Loucy (cell line): ENCODE measurements around the gene NUP50.

ENCODE experiments used
- H2AFZ ChIP-seq: fragments of 200-600 bp; sonication (generic); 2 replicates; pipeline ENCODE4 v1.6.0; 2016; ENCODE audit warnings: antibody characterized with exemption, mild to moderate bottlenecking, low read length, moderate library complexity
- H3F3A ChIP-seq: fragments of 200-600 bp; 2 replicates; pipeline ENCODE4 v1.6.0; 2016; ENCODE audit warnings: antibody characterized with exemption, low read depth, mild to moderate bottlenecking
- H3K27me3 ChIP-seq: fragments of 200-600 bp; sonication (generic); 2 replicates; pipeline ENCODE4 v1.6.1; 2014; ENCODE audit warnings: low read length, mild to moderate bottlenecking; ENCODE audit not compliant: insufficient read depth, poor library complexity, severe bottlenecking
- H3K36me3 ChIP-seq: fragments of 200-600 bp; sonication (generic); 2 replicates; pipeline ENCODE4 v1.6.1; 2016; ENCODE audit warnings: low read length; ENCODE audit not compliant: insufficient read depth
- H3K4me1 ChIP-seq: fragments of 200-600 bp; sonication (generic); 2 replicates; pipeline ENCODE4 v1.5.1; 2014; ENCODE audit warnings: low read length, mild to moderate bottlenecking; ENCODE audit not compliant: insufficient read depth, poor library complexity, severe bottlenecking
- H3K4me2 ChIP-seq: fragments of 200-600 bp; sonication (generic); 2 replicates; pipeline ENCODE4 v1.6.0; 2014; ENCODE audit warnings: antibody characterized with exemption, low read length, low read depth, mild to moderate bottlenecking; ENCODE audit not compliant: poor library complexity, severe bottlenecking
- H3K4me3 ChIP-seq: fragments of 200-600 bp; sonication (generic); 2 replicates; pipeline ENCODE4 v1.5.1; 2014; ENCODE audit warnings: low read length, mild to moderate bottlenecking, mixed read lengths; ENCODE audit not compliant: poor library complexity, severe bottlenecking
- H3K79me2 ChIP-seq: fragments of 200-600 bp; sonication (generic); 2 replicates; pipeline ENCODE4 v1.6.1; 2014; ENCODE audit warnings: low read length; ENCODE audit not compliant: insufficient read depth
- H3K9ac ChIP-seq: fragments of 200-600 bp; sonication (generic); 2 replicates; pipeline ENCODE4 v1.6.0; 2014; ENCODE audit warnings: mild to moderate bottlenecking, low read depth, low read length, moderate library complexity; ENCODE audit not compliant: poor library complexity, severe bottlenecking
- H3K9me2 ChIP-seq: fragments of 200-600 bp; sonication (generic); replicated peaks from 2 replicates; pipeline ENCODE4 v1.6.1; 2016; ENCODE audit warnings: low read depth, low read length, mixed read lengths
- H3K9me3 ChIP-seq: fragments of 200-600 bp; sonication (generic); 2 replicates; pipeline ENCODE4 v1.6.1; 2014; ENCODE audit warnings: mild to moderate bottlenecking, antibody characterized with exemption, low read length, low read depth; ENCODE audit not compliant: insufficient read depth
- H4K20me1 ChIP-seq: fragments of 200-600 bp; sonication (generic); 2 replicates; pipeline ENCODE4 v1.6.0; 2014; ENCODE audit warnings: antibody characterized with exemption, low read length, mild to moderate bottlenecking; ENCODE audit not compliant: insufficient read depth, poor library complexity, severe bottlenecking
- EZH2phosphoT487 ChIP-seq: fragments of 200-600 bp; IDR thresholded peaks from 2 replicates; pipeline ENCODE4 v1.6.1; 2018; ENCODE audit warnings: antibody characterized with exemption, mild to moderate bottlenecking, moderate library complexity, borderline replicate concordance
- TF ChIP-seq, protein P1 (sequence below): fragments of 200-600 bp; sonication (generic); conservative IDR thresholded peaks from 2 replicates; pipeline ENCODE4 v1.5.1; 2014; ENCODE audit warnings: mild to moderate bottlenecking, antibody characterized with exemption, low read length

The NUP50 gene

DNA sequence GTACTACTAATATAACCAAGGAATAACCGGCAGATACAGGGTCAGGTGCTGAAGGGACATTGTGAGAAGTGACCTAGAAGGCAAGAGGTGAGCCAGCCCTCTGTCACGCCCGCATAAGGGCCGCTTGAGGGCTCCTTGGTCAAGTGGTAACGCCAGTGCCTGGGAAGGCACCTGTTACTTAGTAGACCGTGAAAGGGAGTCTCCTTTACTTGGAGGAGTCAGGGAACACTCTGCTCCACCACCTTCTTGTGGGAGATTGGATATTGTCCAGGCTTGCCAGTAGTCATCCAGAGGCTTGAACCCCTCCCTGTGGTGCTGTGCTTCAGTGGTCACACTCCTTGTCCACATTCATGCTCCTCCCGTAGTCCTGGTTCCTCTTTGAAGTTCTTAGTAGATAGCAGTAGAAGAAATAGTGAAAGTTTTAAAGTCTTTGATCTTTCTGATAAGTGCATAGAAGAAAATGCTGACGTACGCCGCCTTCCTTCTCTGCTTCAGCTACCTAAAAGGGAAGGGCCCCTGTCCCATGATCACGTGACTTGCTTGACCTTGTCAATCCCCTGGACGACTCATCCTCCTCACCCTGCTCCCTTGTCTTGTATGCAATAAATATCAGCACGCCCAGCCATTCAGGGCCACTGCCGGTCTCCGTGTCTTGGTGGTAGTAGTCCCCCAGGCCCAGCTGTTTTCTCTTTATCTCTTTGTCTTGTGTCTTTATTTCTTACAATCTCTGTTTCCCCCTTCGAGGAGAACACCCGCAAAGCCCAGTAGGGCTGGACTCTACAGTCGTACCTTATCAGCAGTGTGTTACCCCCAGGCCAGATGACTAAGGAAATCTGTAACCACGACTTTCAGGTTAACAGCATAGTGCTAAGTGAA, 6.1 kb downstream of the NUP50 start:
- Histone ChIP-seq H3K4me1 (peaks cover 91% of the 10 kb centered on the region), H3K9me2 (no peaks in the 10 kb centered on the region), H3K36me3 (peaks cover 58% of the 10 kb centered on the region), H3F3A (peaks cover 26% of the 10 kb centered on the region), H4K20me1 (peaks cover 83% of the 10 kb centered on the region), H2AFZ (no peak overlapping the region), H3K9me3 (no peaks in the 10 kb centered on the region), H3K79me2 (peaks cover 94% of the 10 kb centered on the region), H3K4me3 (peak overlapping the region; percentile 66), H3K9ac (peak overlapping the region; percentile 56), H3K27me3 (no peaks in the 10 kb centered on the region), H3K4me2 (peak overlapping the region; percentile 91)
- TF ChIP-seq, protein P1, sequence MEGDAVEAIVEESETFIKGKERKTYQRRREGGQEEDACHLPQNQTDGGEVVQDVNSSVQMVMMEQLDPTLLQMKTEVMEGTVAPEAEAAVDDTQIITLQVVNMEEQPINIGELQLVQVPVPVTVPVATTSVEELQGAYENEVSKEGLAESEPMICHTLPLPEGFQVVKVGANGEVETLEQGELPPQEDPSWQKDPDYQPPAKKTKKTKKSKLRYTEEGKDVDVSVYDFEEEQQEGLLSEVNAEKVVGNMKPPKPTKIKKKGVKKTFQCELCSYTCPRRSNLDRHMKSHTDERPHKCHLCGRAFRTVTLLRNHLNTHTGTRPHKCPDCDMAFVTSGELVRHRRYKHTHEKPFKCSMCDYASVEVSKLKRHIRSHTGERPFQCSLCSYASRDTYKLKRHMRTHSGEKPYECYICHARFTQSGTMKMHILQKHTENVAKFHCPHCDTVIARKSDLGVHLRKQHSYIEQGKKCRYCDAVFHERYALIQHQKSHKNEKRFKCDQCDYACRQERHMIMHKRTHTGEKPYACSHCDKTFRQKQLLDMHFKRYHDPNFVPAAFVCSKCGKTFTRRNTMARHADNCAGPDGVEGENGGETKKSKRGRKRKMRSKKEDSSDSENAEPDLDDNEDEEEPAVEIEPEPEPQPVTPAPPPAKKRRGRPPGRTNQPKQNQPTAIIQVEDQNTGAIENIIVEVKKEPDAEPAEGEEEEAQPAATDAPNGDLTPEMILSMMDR = no peak
- no peak for TF ChIP-seq EZH2phosphoT487

DNA sequence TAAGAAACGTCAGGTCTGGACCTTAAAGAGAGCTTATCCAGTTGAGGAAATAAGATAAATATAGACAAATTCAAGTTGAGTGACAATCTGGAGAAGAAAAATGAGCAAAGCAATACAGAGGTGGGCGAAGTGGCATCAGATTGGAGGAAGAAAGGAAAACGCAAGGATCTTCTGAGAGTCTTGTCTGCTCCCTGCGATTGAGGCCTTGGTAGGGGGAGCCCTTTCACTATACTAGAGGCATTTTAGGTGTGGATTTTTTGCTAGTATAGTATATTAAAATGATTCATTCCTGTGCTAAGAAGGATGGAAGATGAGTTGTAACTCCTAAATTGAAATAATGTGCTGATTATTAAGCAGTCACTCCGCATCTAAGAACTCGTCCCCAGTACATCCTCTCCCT, 8.1 kb downstream of the NUP50 start:
- Histone ChIP-seq H3K9ac (peak overlapping the region; percentile 67), H4K20me1 (peaks cover 82% of the 10 kb centered on the region), H2AFZ (no peak overlapping the region), H3K9me2 (no peaks in the 10 kb centered on the region), H3K4me2 (peak overlapping the region; percentile 77), H3K9me3 (no peaks in the 10 kb centered on the region), H3K4me3 (peak overlapping the region; percentile 70), H3K4me1 (peaks cover 88% of the 10 kb centered on the region), H3F3A (peaks cover 26% of the 10 kb centered on the region), H3K36me3 (peaks cover 77% of the 10 kb centered on the region), H3K27me3 (no peaks in the 10 kb centered on the region), H3K79me2 (peaks cover 94% of the 10 kb centered on the region)
- no peak for TF ChIP-seq EZH2phosphoT487
- TF ChIP-seq, protein P1 = peak; percentile 42

DNA sequence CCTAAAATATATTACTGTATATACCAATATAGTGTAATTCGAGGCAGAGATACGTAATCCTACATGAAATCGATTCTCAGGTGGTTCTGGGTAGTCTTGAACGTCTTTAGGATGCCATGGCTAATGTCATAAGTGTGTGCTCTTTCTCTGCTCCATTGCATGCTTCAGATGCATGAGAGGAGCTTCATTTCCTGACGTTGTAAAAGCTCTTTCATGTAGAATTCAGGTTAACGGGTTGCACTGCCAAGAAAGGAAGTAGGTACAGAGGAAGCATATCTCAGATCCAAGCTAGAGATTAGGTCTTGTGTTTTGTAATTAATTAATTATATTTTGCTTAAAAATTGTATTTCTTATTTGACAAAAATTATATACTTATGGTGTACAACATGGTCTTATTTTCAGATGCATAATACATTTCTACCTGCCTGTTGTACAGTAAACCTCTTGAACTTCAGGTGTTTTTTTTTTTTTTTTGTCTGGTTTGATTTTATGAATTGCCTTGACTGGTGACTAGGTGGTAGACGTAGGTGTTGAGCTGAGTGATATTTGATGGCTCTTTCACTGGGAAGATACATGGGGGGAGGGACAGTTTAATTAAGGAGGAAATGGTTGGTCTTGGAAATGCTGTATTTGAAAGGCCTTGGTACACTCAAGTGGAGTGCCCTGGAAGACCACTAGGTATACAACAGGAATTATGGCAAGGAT, 9.3 kb downstream of the NUP50 start:
- Histone ChIP-seq H2AFZ (no peak overlapping the region), H3K36me3 (peaks cover 89% of the 10 kb centered on the region), H3K4me2 (peak overlapping the region; percentile 77), H4K20me1 (peaks cover 72% of the 10 kb centered on the region), H3K9ac (peak overlapping the region; percentile 67), H3K27me3 (no peaks in the 10 kb centered on the region), H3K4me1 (peaks cover 76% of the 10 kb centered on the region), H3F3A (peaks cover 26% of the 10 kb centered on the region), H3K79me2 (peaks cover 94% of the 10 kb centered on the region), H3K9me2 (no peaks in the 10 kb centered on the region), H3K9me3 (no peaks in the 10 kb centered on the region), H3K4me3 (peak overlapping the region; percentile 70)
- TF ChIP-seq, protein P1 = no peak
- no peak for TF ChIP-seq EZH2phosphoT487
